GM19395 (cell line): ENCODE data around the gene GPHB5.

Experiments used
- ATAC-seq: cut with Tn5 transposase; IDR thresholded peaks from one replicate; pipeline ENCODE4 v1.9.1; 2021; ENCODE audit warnings: mild to moderate bottlenecking, moderate library complexity; ENCODE audit not compliant: unreplicated experiment

GPHB5 gene

DNA sequence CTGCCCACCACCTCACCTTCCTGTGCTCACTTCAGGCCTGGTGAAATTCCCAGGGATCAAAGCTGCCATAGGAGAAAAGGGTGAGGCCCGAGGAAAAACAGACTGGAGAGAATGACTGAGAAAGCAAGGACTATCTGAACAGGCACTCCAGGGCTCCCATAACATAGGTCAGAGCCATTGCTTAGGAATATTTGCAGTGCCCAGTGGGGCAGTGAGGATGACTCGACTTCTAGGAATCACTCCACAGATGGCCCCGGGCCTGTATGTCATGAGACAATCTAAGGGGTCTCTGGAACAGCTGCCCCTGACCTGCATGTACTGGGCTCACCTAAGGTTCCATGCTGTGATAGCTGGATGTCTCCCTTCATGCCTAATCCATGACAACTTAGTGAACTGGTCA, 51.6 kb downstream of the GPHB5 start:
- ATAC-seq: no peak

DNA sequence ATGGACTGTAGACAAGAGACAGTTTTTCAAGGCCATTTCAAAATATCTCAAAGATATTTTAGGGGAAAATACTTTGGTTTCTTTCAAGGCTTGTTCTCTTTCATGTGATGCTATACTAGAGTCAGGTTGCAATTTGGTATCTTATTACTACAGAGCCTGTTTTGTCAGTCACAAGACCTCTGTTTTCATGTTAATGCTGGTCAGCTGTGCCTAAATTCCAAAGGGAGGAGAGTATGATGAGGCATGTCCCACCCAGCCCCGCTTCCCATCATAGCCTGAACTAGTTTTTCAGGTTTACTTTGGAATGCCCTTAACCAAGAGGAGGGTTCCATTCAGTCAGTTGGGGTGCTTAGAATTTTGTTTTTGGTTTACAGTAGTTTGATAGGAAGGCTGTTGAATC, 52.6 kb downstream of the GPHB5 start:
- no peak for ATAC-seq
